ENCODE measurements around the gene PRUNE2. TPM values are rescaled to one million over a fixed set of nuclear protein-coding genes. Genes with fewer than 3 reads are reported as not detected.

The PRUNE2 gene
- total RNA-seq, 2 experiments from 2014 or later = not detected

- POLR2A ChIA-PET = no interaction called here
- intact Hi-C loops (cut with DNase I, micrococcal nuclease) = no loop called here
- Histone ChIP-seq H3K27me3 (ENCODE audit: control insufficient read depth in 1 of 2, insufficient read depth in 2 of 2, low read length in 2 of 2) (peaks cover 0 to 4% of the 10 kb centered on the region in 2 experiments), H3K4me1 (ENCODE audit: insufficient read depth, low read length) (no peaks in the 10 kb centered on the region), H3K4me3 (ENCODE audit: low read length) (no peak overlapping the region), H3K36me3 (ENCODE audit: insufficient read depth, low read length) (no peaks in the 10 kb centered on the region), H3K9me3 (ENCODE audit: control insufficient read depth in 1 of 2, insufficient read depth in 1 of 2, low read length in 2 of 2) (no peaks in the 10 kb centered on the region), H3K27ac (ENCODE audit: low read depth in 1 of 2, low read length in 2 of 2) (no peak overlapping the region)
- Mint-ChIP-seq H3K36me3 (ENCODE audit: low read depth) (no peaks in the 10 kb centered on the region), H3K4me1 (ENCODE audit: low read depth) (no peaks in the 10 kb centered on the region), H3K9me3 (no peaks in the 10 kb centered on the region), H3K27me3 (peaks cover 9% of the 10 kb centered on the region), H3K4me3 (no peak overlapping the region), H3K27ac (no peak overlapping the region)
- ATAC-seq (ENCODE audit: poor library complexity) = no peak
- no peak for DNase-seq
- CTCF ChIA-PET = no interaction called here
- TF ChIP-seq CTCF (IDR thresholded peaks at IDR 0.05) = no peak
Measured at GRCh38 chr9:76785501-76785900, 120.4 kb downstream of the PRUNE2 start.

GRCh38 chr9:76784881-76785280 is 121.0 kb downstream of the PRUNE2 start:
- H3K4me1 Mint-ChIP-seq (ENCODE audit: low read depth) = no peaks in the 10 kb centered on the region
- Histone ChIP-seq H3K27ac (ENCODE audit: low read depth in 1 of 2, low read length in 2 of 2) (no peak overlapping the region), H3K27me3 (ENCODE audit: control insufficient read depth in 1 of 2, insufficient read depth in 2 of 2, low read length in 2 of 2) (peaks cover 0 to 4% of the 10 kb centered on the region in 2 experiments), H3K36me3 (ENCODE audit: insufficient read depth, low read length) (no peaks in the 10 kb centered on the region), H3K4me3 (ENCODE audit: low read length) (no peak overlapping the region), H3K4me1 (ENCODE audit: insufficient read depth, low read length) (no peaks in the 10 kb centered on the region), H3K9me3 (ENCODE audit: control insufficient read depth in 1 of 2, insufficient read depth in 1 of 2, low read length in 2 of 2) (no peaks in the 10 kb centered on the region)
- no peak overlapping the region for H3K27ac Mint-ChIP-seq
- CTCF ChIA-PET = no interaction called here
- H3K36me3 Mint-ChIP-seq (ENCODE audit: low read depth) = no peaks in the 10 kb centered on the region
- intact Hi-C loops (cut with DNase I, micrococcal nuclease) = no loop called here
- ATAC-seq (ENCODE audit: poor library complexity) (no peak), DNase-seq (no peak)
- POLR2A ChIA-PET = no interaction called here
- peaks cover 6% of the 10 kb centered on the region for H3K27me3 Mint-ChIP-seq
- no peak for TF ChIP-seq CTCF (IDR thresholded peaks at IDR 0.05)
- no peak overlapping the region for H3K4me3 Mint-ChIP-seq
- no peaks in the 10 kb centered on the region for H3K9me3 Mint-ChIP-seq

GRCh38 chr9:76772686-76773445 is 133.0 kb downstream of the PRUNE2 start:
- Mint-ChIP-seq H3K36me3 (ENCODE audit: low read depth) (no peaks in the 10 kb centered on the region), H3K4me1 (ENCODE audit: low read depth) (no peaks in the 10 kb centered on the region), H3K4me3 (no peak overlapping the region), H3K27me3 (no peaks in the 10 kb centered on the region), H3K9me3 (no peaks in the 10 kb centered on the region), H3K27ac (no peak overlapping the region)
- Histone ChIP-seq H3K36me3 (ENCODE audit: insufficient read depth, low read length) (no peaks in the 10 kb centered on the region), H3K27me3 (ENCODE audit: control insufficient read depth in 1 of 2, insufficient read depth in 2 of 2, low read length in 2 of 2) (no peaks in the 10 kb centered on the region), H3K9me3 (ENCODE audit: control insufficient read depth in 1 of 2, insufficient read depth in 1 of 2, low read length in 2 of 2) (no peaks in the 10 kb centered on the region), H3K27ac (ENCODE audit: low read depth in 1 of 2, low read length in 2 of 2) (no peak overlapping the region), H3K4me3 (ENCODE audit: low read length) (no peak overlapping the region), H3K4me1 (ENCODE audit: insufficient read depth, low read length) (no peaks in the 10 kb centered on the region)
- ATAC-seq (ENCODE audit: poor library complexity) = no peak
- TF ChIP-seq CTCF (IDR thresholded peaks at IDR 0.05) = no peak
- DNase-seq = no peak
- POLR2A ChIA-PET = no interaction called here
- intact Hi-C loops (cut with DNase I, micrococcal nuclease) = no loop called here
- CTCF ChIA-PET = no interaction called here
